ENCODE measurements around the gene DYNC2I2. TPM values are rescaled to one million over a fixed set of nuclear protein-coding genes. Genes with fewer than 3 reads are reported as not detected.

DYNC2I2 gene
- total and polyA plus RNA-seq, 2 of the 4 experiments (the other 2 are of a cell fraction), result 33.7 to 37.1 TPM

DNA sequence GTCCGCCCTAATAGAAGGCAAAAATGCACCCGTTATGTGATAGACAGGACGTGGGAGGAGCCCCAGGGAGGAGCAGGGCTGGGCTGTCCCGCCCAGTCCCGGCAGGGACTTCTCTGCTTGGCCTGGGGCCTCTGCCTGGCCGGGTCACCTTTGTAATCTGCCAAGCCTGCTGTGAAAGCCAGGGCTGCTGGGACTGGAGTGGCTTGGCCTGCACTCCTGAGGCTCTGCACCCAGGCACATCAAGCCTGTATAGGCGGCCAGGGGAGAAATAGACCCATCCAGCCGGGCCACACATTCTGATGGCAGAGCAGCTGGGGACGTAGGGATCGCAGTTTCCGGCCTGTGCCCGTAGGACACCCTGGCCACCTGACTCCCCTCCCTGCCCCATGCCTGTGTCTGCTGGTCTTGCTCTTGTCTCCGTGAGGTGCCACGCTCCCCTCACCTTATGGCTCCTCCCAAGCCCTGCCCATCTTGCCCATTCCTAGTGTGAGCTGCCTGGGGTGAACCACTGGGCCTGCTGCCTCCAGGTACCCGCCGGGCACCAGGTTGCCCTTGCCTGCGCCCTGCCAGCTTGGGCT is 28.1 kb downstream of the DYNC2I2 start:
- H3K27ac ChIP-seq (ENCODE audit: insufficient read depth, low read length), result no peak overlapping the region
- H3K18ac ChIP-seq (ENCODE audit: low read depth, low read length), result no peak overlapping the region
- POLR2A ChIA-PET (ENCODE audit: unreplicated experiment), result interaction anchor here (0.5 kb wide), 1 partner anchor 16 kb away, joined by 10 read pairs; no protein-coding TSS in a partner anchor

More for the DNA sequence above, 28.1 kb downstream of the DYNC2I2 start:
- H4K91ac ChIP-seq (ENCODE audit: insufficient read depth, low read depth, low read length), result no peak overlapping the region
- no peak overlapping the region for H2AK9ac ChIP-seq (replicated peaks; ENCODE audit: low read depth, low read length, poor library complexity)
- H3K36me3 ChIP-seq (ENCODE audit: control insufficient read depth, insufficient read depth, low read length), result peaks cover 91% of the 10 kb centered on the region
- CTCF ChIA-PET, result interaction anchor here (0.7 kb wide), 1 partner anchor 9 kb away, joined by 3 read pairs; no protein-coding TSS in a partner anchor
- BruUV-seq (replicated peaks), result no TSS peak
- no peak overlapping the region for H2BK15ac ChIP-seq (ENCODE audit: low read depth, low read length)
- in situ Hi-C loops (cut with MboI; ENCODE audit: low sequenced_read_pairs), result no loop called here
- intact Hi-C loops (cut with micrococcal nuclease), result no loop called here
- no peak overlapping the region for H2BK120ac ChIP-seq (ENCODE audit: low read depth, low read length)
- TF ChIP-seq FOS (IDR thresholded peaks at IDR 0.05; ENCODE audit: low read depth, low read length), result no peak
- TF ChIP-seq SMC3 (IDR thresholded peaks at IDR 0.05; ENCODE audit: low read depth, low read length), result no peak
- TF ChIP-seq MAFK (IDR thresholded peaks at IDR 0.05; ENCODE audit: low read depth, low read length), result no peak
- TF ChIP-seq, protein P1, sequence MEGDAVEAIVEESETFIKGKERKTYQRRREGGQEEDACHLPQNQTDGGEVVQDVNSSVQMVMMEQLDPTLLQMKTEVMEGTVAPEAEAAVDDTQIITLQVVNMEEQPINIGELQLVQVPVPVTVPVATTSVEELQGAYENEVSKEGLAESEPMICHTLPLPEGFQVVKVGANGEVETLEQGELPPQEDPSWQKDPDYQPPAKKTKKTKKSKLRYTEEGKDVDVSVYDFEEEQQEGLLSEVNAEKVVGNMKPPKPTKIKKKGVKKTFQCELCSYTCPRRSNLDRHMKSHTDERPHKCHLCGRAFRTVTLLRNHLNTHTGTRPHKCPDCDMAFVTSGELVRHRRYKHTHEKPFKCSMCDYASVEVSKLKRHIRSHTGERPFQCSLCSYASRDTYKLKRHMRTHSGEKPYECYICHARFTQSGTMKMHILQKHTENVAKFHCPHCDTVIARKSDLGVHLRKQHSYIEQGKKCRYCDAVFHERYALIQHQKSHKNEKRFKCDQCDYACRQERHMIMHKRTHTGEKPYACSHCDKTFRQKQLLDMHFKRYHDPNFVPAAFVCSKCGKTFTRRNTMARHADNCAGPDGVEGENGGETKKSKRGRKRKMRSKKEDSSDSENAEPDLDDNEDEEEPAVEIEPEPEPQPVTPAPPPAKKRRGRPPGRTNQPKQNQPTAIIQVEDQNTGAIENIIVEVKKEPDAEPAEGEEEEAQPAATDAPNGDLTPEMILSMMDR (conservative IDR thresholded peaks at IDR 0.05; ENCODE audit: low read depth, low read length), result no peak
- TF ChIP-seq RCOR1 (IDR thresholded peaks at IDR 0.05; ENCODE audit: insufficient replicate concordance, low read length), result no peak
- TF ChIP-seq CEBPB (IDR thresholded peaks at IDR 0.05; ENCODE audit: low read depth, low read length), result no peak
- TF ChIP-seq, protein P2, sequence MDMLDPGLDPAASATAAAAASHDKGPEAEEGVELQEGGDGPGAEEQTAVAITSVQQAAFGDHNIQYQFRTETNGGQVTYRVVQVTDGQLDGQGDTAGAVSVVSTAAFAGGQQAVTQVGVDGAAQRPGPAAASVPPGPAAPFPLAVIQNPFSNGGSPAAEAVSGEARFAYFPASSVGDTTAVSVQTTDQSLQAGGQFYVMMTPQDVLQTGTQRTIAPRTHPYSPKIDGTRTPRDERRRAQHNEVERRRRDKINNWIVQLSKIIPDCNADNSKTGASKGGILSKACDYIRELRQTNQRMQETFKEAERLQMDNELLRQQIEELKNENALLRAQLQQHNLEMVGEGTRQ (IDR thresholded peaks at IDR 0.05; ENCODE audit: low read depth, low read length), result no peak
- TF ChIP-seq NFE2L2 (IDR thresholded peaks at IDR 0.05; ENCODE audit: low read depth, low read length), result no peak
- TF ChIP-seq, protein P3, sequence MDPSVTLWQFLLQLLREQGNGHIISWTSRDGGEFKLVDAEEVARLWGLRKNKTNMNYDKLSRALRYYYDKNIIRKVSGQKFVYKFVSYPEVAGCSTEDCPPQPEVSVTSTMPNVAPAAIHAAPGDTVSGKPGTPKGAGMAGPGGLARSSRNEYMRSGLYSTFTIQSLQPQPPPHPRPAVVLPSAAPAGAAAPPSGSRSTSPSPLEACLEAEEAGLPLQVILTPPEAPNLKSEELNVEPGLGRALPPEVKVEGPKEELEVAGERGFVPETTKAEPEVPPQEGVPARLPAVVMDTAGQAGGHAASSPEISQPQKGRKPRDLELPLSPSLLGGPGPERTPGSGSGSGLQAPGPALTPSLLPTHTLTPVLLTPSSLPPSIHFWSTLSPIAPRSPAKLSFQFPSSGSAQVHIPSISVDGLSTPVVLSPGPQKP (IDR thresholded peaks at IDR 0.05; ENCODE audit: borderline replicate concordance, low read depth, low read length), result no peak
- no peak for TF ChIP-seq MAZ (IDR thresholded peaks at IDR 0.05; ENCODE audit: borderline replicate concordance, low read depth, low read length)
- no peak for TF ChIP-seq MXI1 (IDR thresholded peaks at IDR 0.05; ENCODE audit: borderline replicate concordance, low read depth, low read length)
- TF ChIP-seq CHD1 (IDR thresholded peaks at IDR 0.05; ENCODE audit: low read depth, low read length), result no peak
- no peak for TF ChIP-seq RFX5 (IDR thresholded peaks at IDR 0.05; ENCODE audit: low read depth, low read length)
- TF ChIP-seq RAD21 (IDR thresholded peaks at IDR 0.05; ENCODE audit: low read length), result no peak
- TF ChIP-seq BHLHE40 (IDR thresholded peaks at IDR 0.05; ENCODE audit: low read depth, low read length), result no peak
- no peak for TF ChIP-seq POLR2A (IDR thresholded peaks at IDR 0.05; ENCODE audit: low read depth, low read length)
- H2AK5ac ChIP-seq (ENCODE audit: low read depth, low read length), result no peak overlapping the region
- H3K4me3 ChIP-seq (ENCODE audit: insufficient read depth, low read depth, low read length), result no peak overlapping the region
- no peak overlapping the region for H4K5ac ChIP-seq (ENCODE audit: low read depth, low read length)
- no peak overlapping the region for H3K4me2 ChIP-seq (ENCODE audit: low read depth, low read length)
- no peaks in the 10 kb centered on the region for H3K4me1 ChIP-seq (ENCODE audit: control insufficient read depth, insufficient read depth, low read length)
- no peak for DNase-seq
- H4K20me1 ChIP-seq (ENCODE audit: insufficient read depth, low read length), result peaks cover 3% of the 10 kb centered on the region; the same call in 1 of the 2 replicates
- no peaks in the 10 kb centered on the region for H3K27me3 ChIP-seq (ENCODE audit: control insufficient read depth, insufficient read depth, low read length)
- no peak overlapping the region for H2BK5ac ChIP-seq (ENCODE audit: low read depth, low read length, poor library complexity, severe bottlenecking)
- no peak overlapping the region for H3K9ac ChIP-seq (ENCODE audit: low read depth, low read length)
- H3K9me1 ChIP-seq (ENCODE audit: insufficient read depth, low read length), result no peaks in the 10 kb centered on the region
- 81% methylated on average over 11 of the region's 17 CpGs; no CpG with 5 or more reads in 1 of the 2 experiments for WGBS, 2 experiments (ENCODE audit: extremely low coverage in 2 of 2, insufficient read length in 1 of 2)
- ATAC-seq (ENCODE audit: low read depth), result 0 out of 2 replicates have a peak, but pooled peaks have one; percentile 19
- H3K14ac ChIP-seq (replicated peaks; ENCODE audit: low read depth, low read length), result no peak overlapping the region
- H3K4ac ChIP-seq (ENCODE audit: low read depth, low read length), result no peak overlapping the region
- H3K9me3 ChIP-seq (ENCODE audit: control insufficient read depth, insufficient read depth, low read length), result no peaks in the 10 kb centered on the region
- no peak overlapping the region for H3K23ac ChIP-seq (ENCODE audit: low read depth, low read length)
- H4K8ac ChIP-seq (ENCODE audit: low read depth in 2 of 2, low read length in 2 of 2), result no peak overlapping the region
- peak overlapping the region; percentile 27 for H2AFZ ChIP-seq (replicated peaks; ENCODE audit: low read length, poor library complexity)
- no peak overlapping the region for H3K56ac ChIP-seq (ENCODE audit: extremely low read depth, insufficient read depth, low read length)
- H3K79me1 ChIP-seq (ENCODE audit: low read depth in 1 of 2, low read length in 2 of 2), result peaks cover 3 to 24% of the 10 kb centered on the region in 2 experiments; a peak in 2 of 4 replicates
- dilution Hi-C loops (cut with HindIII; ENCODE audit: low sequenced_read_pairs, unreplicated experiment), result no loop called here
- H2BK20ac ChIP-seq (ENCODE audit: low read depth, low read length), result no peak overlapping the region
